Mammary epithelial cell (primary cell): ENCODE results near the gene COPZ1.

ENCODE experiments used
- EZH2 ChIP-seq: IDR thresholded peaks from 2 replicates; pipeline ENCODE4 v1.6.1; 2012; ENCODE audit warnings: low read length, inconsistent platforms, borderline replicate concordance
- TF ChIP-seq, protein P1 (sequence below), 2 donors: IDR thresholded peaks in 1 of 2; conservative IDR thresholded peaks in 1 of 2; 2 replicates each; pipeline ENCODE4 v1.5.1; 2011 to 2012; ENCODE audit warnings: inconsistent platforms in 2 of 2, low read length in 2 of 2, mild to moderate bottlenecking in 2 of 2, control low read depth in 1 of 2, low read depth in 1 of 2; ENCODE audit not compliant: insufficient read depth in 1 of 2; ENCODE audit errors: extremely low read depth in 1 of 2

DNA sequence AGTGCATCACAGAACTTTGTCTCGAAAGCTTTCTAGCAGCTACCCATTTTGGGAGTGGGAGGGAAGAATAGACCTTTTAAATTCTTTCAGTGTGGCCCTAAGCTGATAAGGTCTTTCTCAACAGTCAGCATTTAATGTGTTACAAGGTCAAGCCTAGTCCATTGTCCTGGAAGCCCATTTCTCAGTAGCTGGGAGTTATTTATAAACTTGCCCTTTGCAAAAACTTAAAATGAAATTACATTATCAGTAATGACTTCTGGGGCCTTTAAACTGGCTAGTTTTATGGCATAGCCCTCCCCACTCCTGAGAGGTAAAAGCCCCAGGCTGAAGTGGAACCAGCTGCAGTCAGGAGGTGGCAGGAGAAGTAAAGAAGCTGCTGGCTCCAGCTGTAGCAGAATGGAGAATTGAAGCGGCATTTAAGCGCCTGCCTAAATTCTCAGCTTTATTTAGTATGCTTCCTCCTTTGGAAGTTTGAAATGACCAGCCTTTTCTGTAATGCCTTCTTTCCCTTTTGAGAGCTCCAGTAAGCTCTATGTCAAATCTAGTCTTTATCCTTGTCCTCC lies 12.4 kb downstream of the COPZ1 start:
- TF ChIP-seq, protein P1, sequence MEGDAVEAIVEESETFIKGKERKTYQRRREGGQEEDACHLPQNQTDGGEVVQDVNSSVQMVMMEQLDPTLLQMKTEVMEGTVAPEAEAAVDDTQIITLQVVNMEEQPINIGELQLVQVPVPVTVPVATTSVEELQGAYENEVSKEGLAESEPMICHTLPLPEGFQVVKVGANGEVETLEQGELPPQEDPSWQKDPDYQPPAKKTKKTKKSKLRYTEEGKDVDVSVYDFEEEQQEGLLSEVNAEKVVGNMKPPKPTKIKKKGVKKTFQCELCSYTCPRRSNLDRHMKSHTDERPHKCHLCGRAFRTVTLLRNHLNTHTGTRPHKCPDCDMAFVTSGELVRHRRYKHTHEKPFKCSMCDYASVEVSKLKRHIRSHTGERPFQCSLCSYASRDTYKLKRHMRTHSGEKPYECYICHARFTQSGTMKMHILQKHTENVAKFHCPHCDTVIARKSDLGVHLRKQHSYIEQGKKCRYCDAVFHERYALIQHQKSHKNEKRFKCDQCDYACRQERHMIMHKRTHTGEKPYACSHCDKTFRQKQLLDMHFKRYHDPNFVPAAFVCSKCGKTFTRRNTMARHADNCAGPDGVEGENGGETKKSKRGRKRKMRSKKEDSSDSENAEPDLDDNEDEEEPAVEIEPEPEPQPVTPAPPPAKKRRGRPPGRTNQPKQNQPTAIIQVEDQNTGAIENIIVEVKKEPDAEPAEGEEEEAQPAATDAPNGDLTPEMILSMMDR (conservative IDR thresholded peaks at IDR 0.05 in 1 of 2, IDR thresholded peaks at IDR 0.05 in 1 of 2; ENCODE audit: extremely low read depth in 1 of 2, insufficient read depth in 1 of 2, low read depth in 1 of 2, low read length in 2 of 2) = no peak
- no peak for TF ChIP-seq EZH2
